Stimulated activated CD8-positive, alpha-beta memory T cell treated with anti-CD3 and anti-CD28 coated beads, Interleukin-2, amount 100 ng/mL, for 48 hours (primary cell): ENCODE data around the gene NANP.

Experiments used
- DNase-seq, 2 donors: peaks; one replicate each; pipeline ENCODE4 v3.0.0-alpha.2; 2020; ENCODE audit warnings: low read depth in 2 of 2

Gene NANP

DNA sequence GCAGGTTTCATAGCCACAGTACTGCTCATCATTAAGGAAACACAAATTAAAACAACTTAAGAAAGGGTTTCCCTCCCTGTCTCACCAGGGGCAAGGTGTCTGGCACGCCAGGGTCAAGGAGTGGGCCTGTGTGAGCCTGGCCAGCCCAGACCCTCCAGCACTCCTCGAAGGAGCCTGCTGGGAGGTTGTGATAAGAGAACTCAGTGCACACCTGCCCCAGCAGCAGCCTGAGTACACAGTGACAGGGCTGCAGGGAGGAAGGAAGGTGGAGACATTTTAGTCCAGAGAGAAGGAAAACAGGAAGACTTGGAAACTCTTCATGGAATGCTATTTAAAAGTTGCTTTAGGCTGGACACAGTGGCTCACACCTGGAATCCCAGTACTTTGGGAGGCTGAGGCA, 52.6 kb downstream of the NANP start:
- DNase-seq = no peak

DNA sequence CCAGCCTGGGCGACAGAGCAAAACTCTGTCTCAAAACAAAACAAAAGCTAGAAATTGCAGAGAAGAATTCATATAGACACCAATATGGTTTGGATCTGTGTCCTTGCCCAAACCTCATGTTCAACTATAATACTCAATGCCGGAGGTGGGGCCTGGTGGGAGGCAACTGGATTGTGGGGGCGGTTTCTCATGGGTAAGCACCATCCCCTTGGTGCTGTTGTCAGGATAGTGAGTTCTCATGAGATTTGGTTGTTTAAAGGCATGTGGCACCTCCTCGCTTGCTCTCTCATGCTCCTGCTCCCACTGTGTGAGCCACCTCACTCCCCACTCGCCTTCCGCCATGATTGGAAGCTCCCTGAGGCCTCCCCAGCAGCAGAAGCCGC, 53.7 kb downstream of the NANP start:
- no peak for DNase-seq

DNA sequence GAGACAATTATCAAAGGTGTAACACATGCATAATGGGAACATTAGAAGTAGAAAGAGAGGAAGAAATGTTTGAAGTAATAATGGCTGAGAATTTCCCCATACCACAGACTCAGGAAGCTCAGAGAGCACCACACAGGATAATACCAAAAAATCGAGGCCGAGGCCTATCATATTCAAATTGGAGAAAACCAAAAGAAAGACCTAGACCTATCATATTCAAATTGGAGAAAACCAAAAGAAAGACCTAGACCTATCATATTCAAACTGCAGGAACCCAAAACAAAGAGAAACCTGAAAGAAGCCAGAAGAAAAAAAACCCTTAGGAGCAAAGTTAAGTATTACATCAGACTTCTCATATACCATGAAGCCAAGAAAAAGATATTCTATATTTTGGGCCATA, 56.5 kb downstream of the NANP start:
- no peak for DNase-seq

DNA sequence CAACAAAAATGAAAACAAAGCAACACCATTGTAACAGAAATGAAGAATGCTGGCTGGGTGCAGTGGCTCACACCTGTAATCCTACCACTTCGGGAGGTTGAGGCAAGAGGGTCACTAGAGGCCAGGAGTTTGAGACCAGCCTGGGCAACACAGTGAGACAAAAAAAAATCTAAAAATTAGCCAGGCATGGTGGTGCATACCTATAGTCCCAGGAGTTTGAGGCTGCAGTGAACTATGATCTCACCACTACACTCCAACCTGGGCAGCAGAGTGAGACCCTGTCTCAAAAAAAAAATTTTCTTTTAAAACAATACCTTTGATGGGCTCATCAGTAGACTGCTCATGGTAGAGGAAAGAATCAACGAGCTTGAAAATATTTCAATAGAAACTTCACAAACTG, 57.0 kb downstream of the NANP start:
- no peak for DNase-seq

DNA sequence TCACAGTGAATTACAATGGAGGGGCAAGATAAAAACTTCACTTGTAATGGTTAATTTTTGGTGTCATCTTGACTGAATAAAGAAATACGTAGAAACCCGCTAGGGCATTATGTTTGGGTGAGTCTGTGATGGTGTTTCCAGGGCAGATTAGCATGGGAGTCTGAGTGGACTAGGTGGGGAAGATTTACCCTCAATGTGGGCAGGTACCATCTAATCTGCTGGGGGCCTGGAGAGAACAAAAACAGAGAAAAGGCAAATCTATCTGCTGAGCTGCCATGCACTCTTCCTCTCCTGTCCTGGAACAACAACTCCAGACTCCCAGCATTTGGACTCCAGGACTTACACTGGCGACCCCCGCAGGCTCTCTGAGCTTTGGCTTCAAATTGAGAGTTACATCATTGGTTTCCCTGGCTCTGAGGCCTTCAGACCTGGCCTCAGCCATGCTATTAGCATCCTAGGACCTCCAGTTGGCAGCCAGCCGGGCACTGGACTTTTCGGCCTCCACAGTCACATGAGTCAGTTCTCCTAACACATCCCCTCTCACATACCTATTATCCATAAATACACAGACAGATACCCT, 58.1 kb downstream of the NANP start:
- no peak for DNase-seq

DNA sequence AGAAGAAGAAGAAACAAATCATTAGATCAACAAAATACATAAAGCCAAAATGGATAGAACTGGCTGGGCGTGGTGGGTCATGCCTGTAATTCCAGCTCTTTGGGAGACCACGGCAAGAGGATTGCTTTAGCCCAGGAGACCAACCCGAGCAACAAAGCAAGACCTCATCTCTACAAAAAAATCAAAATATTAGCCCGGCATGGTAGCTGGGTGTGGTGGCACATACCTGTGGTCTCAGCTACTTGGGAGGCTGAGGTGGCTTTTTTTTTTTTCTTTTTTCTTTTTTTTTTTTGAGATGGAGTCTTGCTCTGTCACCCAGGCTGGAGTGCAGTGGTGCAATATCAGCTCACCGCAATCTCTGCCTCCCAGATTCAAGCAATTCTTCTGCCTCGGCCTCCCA, 59.9 kb downstream of the NANP start:
- DNase-seq = no peak

DNA sequence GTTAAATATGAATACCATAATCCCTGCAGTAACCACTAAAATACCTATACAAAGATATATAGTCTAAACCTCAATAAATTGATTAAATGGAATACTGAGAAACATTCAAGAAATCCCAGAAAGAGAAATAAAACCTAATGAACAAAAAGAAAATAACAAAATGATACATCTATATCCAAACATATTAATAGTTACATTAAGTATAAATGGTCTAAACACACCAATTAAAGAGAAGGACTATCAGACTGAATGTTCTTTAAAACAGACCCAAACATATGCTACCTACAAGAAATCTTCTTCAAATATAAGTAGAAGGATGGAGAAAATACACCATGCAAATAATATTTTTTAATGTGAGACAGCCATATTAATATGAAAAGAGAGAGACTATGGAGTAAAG, 60.5 kb downstream of the NANP start:
- no peak for DNase-seq
